CD4-positive, alpha-beta T cell treated with Interleukin-21 for 1 hour (primary cell): ENCODE measurements around the gene KCNIP4.
"Not testable (repeated sequence)": the region's sequence is repeated elsewhere in the genome, so short reads cannot be mapped to it uniquely, and the experiment has no call there.

Experiments
- DNase-seq: peaks from one replicate; pipeline ENCODE4 v3.0.0-alpha.2; 2020

KCNIP4 gene

DNA sequence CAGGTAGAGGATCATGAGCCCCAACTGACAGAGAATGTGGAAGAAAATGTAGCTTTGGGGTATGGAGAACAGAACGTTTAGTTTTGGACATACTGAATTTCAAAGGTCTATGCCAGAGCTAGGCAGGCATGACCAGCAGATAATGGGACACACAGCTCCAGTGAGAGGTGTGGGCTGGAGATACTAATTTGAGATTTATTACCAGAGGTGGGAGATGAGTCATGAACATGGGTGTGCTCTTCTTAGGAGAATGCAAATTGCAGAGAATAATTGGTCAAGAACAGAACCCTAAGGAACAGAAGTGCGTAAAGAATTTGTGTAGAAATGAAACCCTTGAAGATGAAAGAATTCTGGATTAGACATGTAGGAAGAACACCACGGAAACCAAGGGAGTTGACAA, 1123.1 kb downstream of the KCNIP4 start:
- DNase-seq = no peak

GRCh38 chr4:20816287-20816686, 1132.3 kb downstream of the KCNIP4 start:
- DNase-seq = no peak

GRCh38 chr4:20813700-20814099, 1134.9 kb downstream of the KCNIP4 start:
- DNase-seq = no peak

DNA sequence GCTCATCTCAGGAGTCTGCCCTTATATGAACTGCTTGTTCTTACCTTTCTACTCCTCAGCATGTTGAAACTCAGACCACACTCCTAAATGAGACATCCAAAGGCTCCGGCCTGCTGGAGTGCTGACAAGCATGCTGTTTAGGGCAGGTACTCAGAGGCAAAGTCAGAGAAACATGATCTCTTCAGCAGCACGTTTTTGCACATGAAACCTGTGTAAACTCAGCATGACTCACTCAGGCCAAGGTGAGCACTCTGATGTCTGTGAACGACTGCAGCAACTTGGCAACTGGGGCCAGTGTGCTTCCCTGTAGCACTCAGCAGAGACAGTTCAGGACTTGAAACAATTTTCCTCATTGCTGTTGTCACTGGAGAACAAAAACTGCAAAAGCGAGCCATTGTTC, 1138.8 kb downstream of the KCNIP4 start:
- DNase-seq = no peak

DNA sequence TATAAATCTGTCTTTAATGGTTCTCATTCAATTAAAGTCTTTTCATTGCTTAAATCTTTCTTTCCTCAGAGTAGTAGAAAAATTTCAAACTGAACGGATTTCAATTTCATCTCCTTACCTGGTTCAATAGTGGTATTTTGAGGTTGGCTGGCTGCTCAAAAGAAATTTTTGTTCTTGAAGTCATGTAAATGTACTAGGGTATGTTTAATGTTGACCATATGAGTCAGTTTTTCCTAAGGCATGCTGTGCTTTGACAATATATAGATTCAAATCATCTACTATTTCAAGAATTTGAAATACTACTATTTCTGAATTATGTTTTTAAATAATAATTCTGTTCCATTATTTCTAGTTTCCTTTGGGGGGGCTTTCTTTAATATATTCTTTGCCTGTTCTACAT, 1142.9 kb downstream of the KCNIP4 start:
- no peak for DNase-seq

DNA sequence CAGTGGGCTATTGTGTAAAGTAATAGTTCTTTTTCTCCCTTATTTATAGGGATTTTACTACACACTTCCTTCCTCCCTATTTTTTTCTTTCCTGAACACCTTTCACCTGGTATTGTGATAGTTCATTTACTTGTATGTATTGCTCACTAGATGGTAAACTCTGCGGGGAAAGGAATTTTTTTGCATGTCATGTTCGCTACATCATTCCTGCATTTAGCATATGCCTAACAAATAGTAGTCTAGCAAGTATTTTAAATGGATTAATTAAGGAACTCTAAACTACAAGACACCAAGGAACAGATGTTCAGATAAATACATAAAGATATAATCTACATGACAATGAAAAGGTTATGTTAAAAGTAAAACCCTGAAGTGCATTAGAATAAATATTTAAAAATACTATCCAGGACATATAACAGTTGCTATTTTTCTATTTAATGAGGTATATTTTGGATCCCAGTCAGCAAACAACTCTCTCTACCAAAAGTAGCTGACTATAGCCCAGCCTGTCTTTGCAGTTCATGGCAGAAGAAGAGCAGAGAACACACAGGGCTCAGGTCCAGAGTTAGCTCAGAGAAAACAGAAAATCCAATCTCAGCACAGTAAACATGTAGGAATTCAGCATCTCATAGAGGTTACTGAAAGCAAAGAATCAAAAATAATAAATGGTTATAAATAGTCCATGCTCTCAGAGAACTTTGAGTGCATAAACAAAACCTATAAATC, 1160.5 kb downstream of the KCNIP4 start:
- DNase-seq = no peak

DNA sequence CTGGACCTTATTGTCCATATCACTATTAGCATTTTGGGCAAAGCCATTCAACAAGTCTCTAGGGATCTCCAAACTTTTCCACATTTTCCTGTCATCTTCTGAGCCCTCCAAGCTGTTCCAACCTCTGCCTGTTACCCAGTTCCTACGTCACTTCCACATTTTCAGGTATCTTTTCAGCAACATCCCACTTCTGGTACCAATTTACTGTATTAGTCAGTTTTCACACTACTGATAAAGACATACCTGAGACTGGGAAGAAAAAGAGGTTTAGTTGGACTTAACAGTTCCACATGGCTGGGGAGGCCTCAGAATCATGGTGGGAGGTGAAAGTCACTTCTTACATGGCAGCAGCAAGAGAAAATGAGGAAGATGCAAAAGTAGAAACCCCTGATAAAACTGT, 1165.4 kb downstream of the KCNIP4 start:
- not testable (repeated sequence) for DNase-seq

- no peak for DNase-seq
Observed at GRCh38 chr4:20778896-20779295, 1169.7 kb downstream of the KCNIP4 start.

- DNase-seq = peak; percentile 37
Observed at GRCh38 chr4:20773144-20773997, 1175.2 kb downstream of the KCNIP4 start.

- DNase-seq = no peak
Observed at GRCh38 chr4:20764366-20764992, 1184.1 kb downstream of the KCNIP4 start.

GRCh38 chr4:20761826-20762225, 1186.7 kb downstream of the KCNIP4 start:
- DNase-seq = no peak

DNA sequence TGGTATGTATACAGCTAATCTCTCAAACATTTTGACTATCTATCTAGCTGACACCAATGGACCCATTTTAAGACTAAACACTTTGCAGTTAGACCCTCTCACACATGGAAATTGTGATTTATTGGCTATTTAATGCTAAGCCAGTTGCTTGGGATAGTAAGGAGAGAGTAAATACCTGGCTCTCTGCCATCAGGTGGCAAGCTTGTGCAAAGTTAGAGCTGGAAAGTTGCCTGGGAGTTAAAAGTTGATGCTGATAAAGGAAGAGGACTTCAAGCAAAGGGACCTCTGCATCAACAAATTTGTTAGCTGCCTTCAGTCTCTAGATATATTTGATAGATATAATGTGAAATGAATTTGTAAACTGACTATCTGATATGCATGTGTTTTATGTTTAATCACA, 1187.2 kb downstream of the KCNIP4 start:
- no peak for DNase-seq

DNA sequence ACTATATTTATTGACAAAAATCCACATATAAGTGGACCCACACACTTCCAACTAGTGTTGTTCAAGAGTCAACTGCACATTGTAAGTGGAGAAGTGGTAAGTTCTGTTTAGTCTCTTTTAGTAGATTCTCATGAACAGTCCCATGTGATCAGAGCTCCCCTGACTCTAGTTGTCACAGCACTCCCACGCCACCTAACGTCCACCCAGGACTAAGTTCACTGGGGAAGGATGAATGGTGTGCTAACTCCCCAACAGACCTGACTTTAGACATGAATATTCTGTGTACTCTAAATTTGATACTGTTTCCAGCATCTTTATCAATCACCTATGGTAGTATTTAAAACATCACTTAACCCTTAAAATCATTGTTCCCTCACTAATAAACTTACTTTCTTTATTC, 1188.5 kb downstream of the KCNIP4 start:
- DNase-seq = no peak

DNA sequence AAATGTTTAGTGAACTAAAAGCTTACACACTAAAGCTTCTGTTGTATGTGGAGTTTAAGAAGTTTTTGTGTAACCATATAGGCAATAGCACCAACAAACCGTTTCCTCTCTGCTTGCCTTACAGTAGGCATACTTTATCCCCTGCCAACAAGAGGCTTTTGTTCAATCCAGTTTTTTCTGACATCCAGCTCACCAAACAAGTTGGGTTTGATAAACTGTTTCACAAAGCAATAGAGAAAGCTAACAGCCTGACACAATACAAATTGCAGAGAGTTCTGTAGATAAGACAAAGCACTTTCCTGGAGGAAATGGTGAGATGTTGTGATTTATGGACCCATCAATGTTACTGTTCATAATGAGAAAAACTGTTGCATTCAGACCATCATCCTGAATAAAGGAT, 1194.5 kb downstream of the KCNIP4 start:
- no peak for DNase-seq

- no peak for DNase-seq
Observed at GRCh38 chr4:20752641-20753040, 1195.9 kb downstream of the KCNIP4 start.

DNA sequence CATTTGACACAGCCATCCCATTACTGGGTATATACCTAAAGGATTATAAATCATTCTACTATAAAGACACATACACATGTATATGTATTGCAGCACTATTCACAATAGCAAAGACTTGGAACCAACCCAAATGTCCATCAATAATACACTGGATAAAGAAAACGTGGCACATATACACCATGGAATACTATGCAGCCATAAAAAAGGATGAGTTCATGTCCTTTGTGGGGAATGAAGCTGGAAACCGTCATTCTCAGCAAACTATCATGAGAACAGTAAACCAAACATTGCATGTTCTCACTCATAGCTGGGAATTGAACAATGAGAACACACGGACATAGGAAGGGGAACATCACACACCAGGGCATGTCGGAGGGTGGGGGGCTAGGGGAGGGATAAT, 1202.6 kb downstream of the KCNIP4 start:
- not testable (repeated sequence) for DNase-seq

GRCh38 chr4:20735931-20736330, 1212.6 kb downstream of the KCNIP4 start:
- no peak for DNase-seq

DNA sequence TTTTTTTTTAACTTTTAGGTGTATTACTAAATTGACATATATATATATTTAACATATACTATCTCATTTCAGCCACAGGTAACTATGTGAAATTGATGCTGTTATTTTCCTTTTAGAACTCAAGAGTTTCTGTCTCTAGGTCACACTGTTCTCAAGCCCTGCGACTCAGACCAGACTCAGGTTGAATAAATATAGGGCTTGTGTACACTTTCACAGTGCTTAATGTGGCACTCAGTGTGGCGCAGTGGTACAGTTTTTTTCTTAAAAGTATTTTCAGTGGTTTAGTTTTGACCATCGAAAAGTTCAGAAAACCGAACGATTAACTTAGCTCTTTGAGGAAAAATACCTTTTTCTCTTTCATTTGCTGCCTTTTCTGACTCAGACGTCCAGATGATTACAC, 1223.7 kb downstream of the KCNIP4 start:
- DNase-seq = no peak

DNA sequence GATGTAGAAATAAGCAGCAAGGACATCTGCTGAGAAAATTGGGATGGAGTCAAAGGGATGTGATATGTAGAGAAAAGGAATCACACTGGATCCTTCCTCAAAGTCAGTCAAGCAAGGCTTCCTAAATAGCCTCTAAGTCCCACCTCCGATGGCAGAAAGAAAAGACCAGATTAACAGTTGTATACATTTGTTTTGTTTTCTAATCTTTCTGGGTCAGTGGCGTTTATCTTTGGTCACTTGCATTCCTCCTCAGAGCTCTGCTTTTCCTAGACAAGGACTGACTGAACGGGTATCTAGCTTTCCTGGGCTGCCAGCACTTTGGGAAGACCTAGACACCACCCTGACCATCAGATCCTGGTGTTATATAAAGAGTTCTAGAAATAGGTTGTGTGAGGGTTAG, 1225.1 kb downstream of the KCNIP4 start:
- DNase-seq = no peak

- DNase-seq = no peak
Observed at GRCh38 chr4:20723019-20723418, 1225.6 kb downstream of the KCNIP4 start.

DNA sequence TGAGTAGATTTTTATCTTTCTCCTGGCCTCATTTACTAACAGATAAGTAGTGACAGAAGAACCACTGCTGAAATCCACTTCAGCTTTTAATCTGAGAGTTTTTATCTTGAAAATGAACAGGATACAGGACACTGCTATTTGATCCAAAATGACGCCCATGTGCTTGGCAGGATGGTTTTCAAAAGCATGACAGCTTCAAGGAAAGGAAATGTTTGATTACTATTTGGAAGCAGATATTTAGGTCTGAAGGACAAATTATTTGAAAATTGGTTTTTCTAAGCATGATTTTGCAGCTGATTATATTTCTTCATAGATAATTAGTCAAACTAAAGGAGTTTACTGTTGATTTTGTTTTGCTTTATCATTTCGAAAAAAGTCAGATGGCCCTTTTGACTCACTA, 1237.2 kb downstream of the KCNIP4 start:
- DNase-seq = no peak

DNA sequence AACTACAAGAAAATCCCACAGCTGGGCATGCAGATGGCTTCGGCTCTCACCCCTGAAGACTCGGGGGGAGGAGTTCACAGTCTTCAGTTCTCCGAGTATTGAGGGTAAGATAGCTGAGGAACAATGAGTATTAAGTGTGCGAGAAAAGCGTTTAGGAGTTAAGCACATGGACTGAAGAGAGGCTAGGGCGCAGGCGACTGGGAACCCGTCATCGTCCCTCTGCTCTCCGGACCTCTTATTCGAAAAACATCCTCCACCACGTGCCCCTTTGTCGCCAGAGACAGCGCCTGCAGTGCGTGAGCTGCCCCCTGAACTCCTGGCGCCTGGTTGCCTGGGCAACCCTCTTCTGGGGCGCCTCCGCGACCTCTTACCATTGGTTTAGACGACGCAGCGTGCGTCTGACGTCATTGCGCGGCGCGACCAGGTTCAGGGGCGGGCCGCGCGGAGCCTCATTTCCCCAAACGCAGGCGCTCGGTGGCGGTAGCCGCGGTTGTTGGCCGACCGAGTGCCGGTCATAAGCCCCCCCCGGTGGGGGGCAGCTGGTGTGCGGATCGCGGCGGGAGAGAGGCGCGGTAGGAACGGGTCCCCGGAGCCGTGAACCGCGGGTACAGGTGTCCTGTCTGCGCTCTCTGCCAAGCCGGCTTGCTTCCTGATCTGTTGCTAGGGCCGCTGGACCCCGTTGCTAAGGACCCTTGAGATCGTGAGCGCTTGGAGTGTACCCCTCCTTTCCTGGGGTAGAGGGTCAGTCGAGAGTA, 1248.4 kb downstream of the KCNIP4 start, which contains the start of gene PACRGL:
Gene PACRGL (plus strand): TSS at position 452 of the 755 bp plus-strand sequence. CDS start 4,024 bp downstream, outside the sequence.
- peak; percentile 92 for DNase-seq

DNA sequence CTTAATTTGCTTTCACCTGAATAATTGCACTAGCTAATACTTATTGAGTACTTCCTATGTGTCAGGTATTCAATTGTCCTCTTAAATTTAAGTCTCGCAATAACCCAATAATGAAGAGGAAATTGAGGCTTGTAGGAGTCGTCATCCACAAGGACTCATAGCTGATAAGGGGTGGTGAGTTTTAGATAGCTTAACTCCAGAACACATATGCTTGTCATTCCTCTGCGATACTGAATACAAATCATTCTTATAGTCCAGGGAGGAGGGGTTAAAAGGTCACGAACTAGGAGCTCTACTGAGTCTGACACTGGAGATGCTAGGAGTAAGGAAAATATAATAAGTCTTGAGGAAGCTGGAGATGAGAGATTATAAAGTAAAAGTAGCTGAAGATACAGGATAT, 1249.8 kb downstream of the KCNIP4 start:
- no peak for DNase-seq
